ENCODE results near the gene SFMBT1.

Gene SFMBT1

GRCh38 chr3:52870471-52870870 is 175.4 kb downstream of the SFMBT1 start:
- no peak for DNase-seq (ENCODE audit: insufficient read length, low spot score)
- FAIRE-seq, result no peak
- no peak for TF ChIP-seq CTCF (IDR thresholded peaks at IDR 0.05; ENCODE audit: insufficient read depth, missing control alignments)

- no peak for TF ChIP-seq CTCF (IDR thresholded peaks at IDR 0.05; ENCODE audit: insufficient read depth, missing control alignments)
- FAIRE-seq, result no peak
- no peak for DNase-seq (ENCODE audit: insufficient read length, low spot score)
Measured at GRCh38 chr3:52866427-52866826, 179.4 kb downstream of the SFMBT1 start.

- DNase-seq (ENCODE audit: insufficient read length, low spot score) (no peak), FAIRE-seq (no peak)
- no peak for TF ChIP-seq CTCF (IDR thresholded peaks at IDR 0.05; ENCODE audit: insufficient read depth, missing control alignments)
Measured at GRCh38 chr3:52865994-52866393, 179.9 kb downstream of the SFMBT1 start.

GRCh38 chr3:52860424-52860768 is 185.5 kb downstream of the SFMBT1 start:
- no peak for FAIRE-seq
- no peak for TF ChIP-seq CTCF (IDR thresholded peaks at IDR 0.05; ENCODE audit: insufficient read depth, missing control alignments)
- no peak for DNase-seq (ENCODE audit: insufficient read length, low spot score)

- TF ChIP-seq CTCF (IDR thresholded peaks at IDR 0.05; ENCODE audit: insufficient read depth, missing control alignments), result no peak
- no peak for DNase-seq (ENCODE audit: insufficient read length, low spot score)
- no peak for FAIRE-seq
Measured at GRCh38 chr3:52859686-52860423, 186.0 kb downstream of the SFMBT1 start.

GRCh38 chr3:52857864-52858263 is 188.0 kb downstream of the SFMBT1 start:
- TF ChIP-seq CTCF (IDR thresholded peaks at IDR 0.05; ENCODE audit: insufficient read depth, missing control alignments), result no peak
- DNase-seq (ENCODE audit: insufficient read length, low spot score) (no peak), FAIRE-seq (no peak)

- no peak for TF ChIP-seq CTCF (IDR thresholded peaks at IDR 0.05; ENCODE audit: insufficient read depth, missing control alignments)
- no peak for DNase-seq (ENCODE audit: insufficient read length, low spot score)
- FAIRE-seq, result no peak
Measured at GRCh38 chr3:52857133-52857532, 188.7 kb downstream of the SFMBT1 start.
